Upper lobe of right lung (tissue), 1 donor: Measurements from ENCODE around the gene AGFG1. TPM values are rescaled to one million over a fixed set of nuclear protein-coding genes. Genes with fewer than 3 reads are reported as not detected.

Experiments used
- ATAC-seq: fragments of 200-7000 bp; cut with Tn5 transposase; one replicate; pipeline ENCODE4 v1.9.1; 2020; ENCODE audit warnings: mild to moderate bottlenecking, moderate library complexity
- DNase-seq: peaks from one replicate; pipeline ENCODE4 v3.0.0-alpha.2; 2020
- H3K27ac ChIP-seq: fragments of 200-600 bp; one replicate; pipeline ENCODE4 v1.8.0; 2022
- H3K27me3 ChIP-seq: fragments of 200-600 bp; one replicate; pipeline ENCODE4 v1.8.0; 2022; ENCODE audit warnings: mild to moderate bottlenecking
- H3K36me3 ChIP-seq: fragments of 200-600 bp; one replicate; pipeline ENCODE4 v1.8.0; 2022
- H3K4me1 ChIP-seq: fragments of 200-600 bp; one replicate; pipeline ENCODE4 v1.8.0; 2022
- H3K4me3 ChIP-seq: fragments of 200-600 bp; one replicate; pipeline ENCODE4 v1.8.0; 2022; ENCODE audit warnings: mild to moderate bottlenecking
- H3K9me3 ChIP-seq: fragments of 200-600 bp; one replicate; pipeline ENCODE4 v1.8.0; 2022
- CTCF ChIP-seq: fragments of 200-600 bp; IDR thresholded peaks from one replicate; pipeline ENCODE4 v1.8.0; 2022; ENCODE audit warnings: antibody characterized with exemption
- intact Hi-C: fragments of 100-400 bp; cut with DNase I; formaldehyde crosslinking; loops from one replicate; pipeline ENCODE4 v1.11.0; 2022
- total RNA-seq: library from RNA; stranded (reverse); fragmentation: NEBNext Ultra II Directional; extraction: Animal tissue kit (Norgen Biotek cat#: 25700); gene quantifications from one replicate; pipeline ENCODE4 v1.2.1, GENCODE V29; 2021
- donor health status: DM: no; HTN: yes; CAD: no; lungs with severe emphysema.

AGFG1 gene
- total RNA-seq, 1 donor from 2014 or later, result 92.9 TPM

GRCh38 chr2:227462462-227462951 is 9.4 kb upstream of the AGFG1 start:
- TF ChIP-seq CTCF, result no peak
- DNase-seq, result no peak
- Histone ChIP-seq H3K4me1 (peaks cover 5% of the 10 kb centered on the region), H3K27ac (no peak overlapping the region), H3K36me3 (no peaks in the 10 kb centered on the region), H3K27me3 (no peaks in the 10 kb centered on the region), H3K4me3 (no peak overlapping the region), H3K9me3 (no peaks in the 10 kb centered on the region)
- no peak for ATAC-seq
- intact Hi-C loops, result loop anchor here (10.0 kb wide), 1 partner anchor 48 kb away; no protein-coding TSS in a partner anchor

DNA sequence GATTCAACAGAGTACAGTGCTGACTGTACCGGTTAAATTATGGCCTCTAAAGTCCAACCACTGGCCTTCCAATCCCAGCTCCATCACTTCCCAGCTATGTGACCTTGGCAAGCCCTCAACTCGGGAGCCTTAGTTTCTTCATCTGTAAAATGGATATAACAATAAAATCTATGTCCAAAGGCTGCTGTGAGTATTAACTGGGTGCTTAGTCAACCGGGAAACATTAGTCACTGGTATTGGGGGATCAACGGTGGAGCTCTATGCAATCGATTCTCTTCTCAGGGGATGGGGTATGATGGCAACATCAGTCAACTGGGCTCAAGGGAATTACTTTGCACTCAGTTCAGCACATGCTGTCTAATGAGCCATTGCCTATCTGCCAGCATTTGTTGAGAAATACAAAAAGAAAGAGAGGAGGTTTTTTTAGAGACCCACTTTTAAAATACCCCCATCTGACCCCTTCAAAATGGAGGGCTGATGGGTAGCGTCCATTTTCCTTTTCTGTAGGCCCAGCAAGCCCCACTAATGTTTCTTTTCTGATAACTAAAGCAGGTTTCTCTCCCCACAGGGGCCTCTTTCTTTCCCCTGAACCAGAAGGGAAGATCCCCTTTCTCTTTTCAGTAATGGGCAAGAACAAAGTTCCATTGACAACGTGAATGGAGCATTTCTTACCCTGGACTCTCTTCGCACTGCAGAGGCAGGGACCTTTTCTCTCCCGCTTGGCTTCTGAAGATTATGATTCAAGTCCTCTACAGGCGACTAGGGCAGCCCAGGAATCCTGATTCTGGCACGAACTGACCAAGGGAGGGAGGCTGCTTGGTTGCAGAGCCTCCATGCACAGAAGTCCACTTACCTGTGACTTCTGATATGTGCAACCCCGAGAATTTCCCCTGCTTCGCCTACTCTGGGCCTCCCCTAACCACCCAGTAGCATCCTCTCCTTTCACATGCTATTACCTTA is 8.7 kb upstream of the AGFG1 start:
- H3K27ac ChIP-seq, result no peak overlapping the region
- DNase-seq (no peak), ATAC-seq (no peak)
- H3K9me3 ChIP-seq, result no peaks in the 10 kb centered on the region
- intact Hi-C loops, result loop anchor here (10.0 kb wide), 1 partner anchor 48 kb away; no protein-coding TSS in a partner anchor
- peaks cover 5% of the 10 kb centered on the region for H3K4me1 ChIP-seq
- no peak for TF ChIP-seq CTCF
- no peak overlapping the region for H3K4me3 ChIP-seq
- H3K27me3 ChIP-seq, result no peaks in the 10 kb centered on the region
- H3K36me3 ChIP-seq, result no peaks in the 10 kb centered on the region

DNA sequence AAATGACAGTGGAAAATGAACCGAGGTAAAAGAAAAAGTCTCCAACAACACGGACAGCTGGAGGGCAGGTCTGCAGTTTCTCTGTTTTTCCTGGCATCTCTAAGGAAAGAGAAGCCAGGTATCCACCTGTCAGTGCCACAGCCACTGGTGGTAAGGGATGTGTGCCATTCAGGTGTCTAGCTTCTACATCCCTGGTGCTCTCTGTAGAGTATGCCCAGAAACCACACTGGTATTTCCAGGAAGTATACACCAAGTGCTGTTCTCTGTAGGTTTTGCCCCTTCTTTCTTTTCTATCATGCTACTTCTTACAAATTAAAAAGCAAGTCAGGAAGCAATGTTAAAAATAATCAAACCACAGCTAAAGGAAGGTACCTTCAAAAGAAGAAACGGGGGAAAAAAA is 7.6 kb upstream of the AGFG1 start:
- no peak for ATAC-seq
- Histone ChIP-seq H3K4me3 (no peak overlapping the region), H3K4me1 (peaks cover 5% of the 10 kb centered on the region), H3K36me3 (no peaks in the 10 kb centered on the region), H3K9me3 (no peaks in the 10 kb centered on the region), H3K27me3 (no peaks in the 10 kb centered on the region), H3K27ac (no peak overlapping the region)
- intact Hi-C loops, result loop anchor here (10.0 kb wide), 1 partner anchor 50 kb away; no protein-coding TSS in a partner anchor
- no peak for DNase-seq
- TF ChIP-seq CTCF, result no peak

DNA sequence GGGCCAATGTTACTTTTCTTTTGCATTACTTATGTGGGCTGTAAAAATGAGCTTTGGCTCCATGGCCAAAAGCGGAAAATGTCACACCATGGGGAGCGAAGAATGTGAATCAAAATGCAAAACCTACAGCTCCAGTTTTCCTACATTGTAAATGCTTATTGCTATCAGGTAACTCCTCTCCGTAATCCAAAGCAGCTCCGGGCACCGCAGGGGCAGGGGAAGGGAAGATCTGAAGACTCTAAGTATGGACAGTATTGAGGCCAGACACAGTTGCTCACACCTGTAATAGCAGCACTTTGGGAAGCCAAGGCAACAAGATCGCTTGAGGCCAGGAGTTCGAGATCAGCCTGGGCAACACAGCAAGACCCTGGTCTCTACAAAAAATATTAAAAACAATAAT is 7.1 kb upstream of the AGFG1 start:
- ATAC-seq, result no peak
- intact Hi-C loops, result loop anchor here (10.0 kb wide), 1 partner anchor 50 kb away; no protein-coding TSS in a partner anchor
- H3K36me3 ChIP-seq, result no peaks in the 10 kb centered on the region
- no peaks in the 10 kb centered on the region for H3K9me3 ChIP-seq
- H3K4me1 ChIP-seq, result peaks cover 5% of the 10 kb centered on the region
- DNase-seq, result no peak
- H3K4me3 ChIP-seq, result no peak overlapping the region
- H3K27me3 ChIP-seq, result no peaks in the 10 kb centered on the region
- no peak overlapping the region for H3K27ac ChIP-seq
- TF ChIP-seq CTCF, result no peak

- no peak for TF ChIP-seq CTCF
Measured at GRCh38 chr2:227466887-227467600, 4.9 kb upstream of the AGFG1 start.

More at GRCh38 chr2:227466887-227467600, 4.9 kb upstream of the AGFG1 start:
- Histone ChIP-seq H3K27ac (peak overlapping the region; percentile 48), H3K4me3 (no peak overlapping the region), H3K36me3 (no peaks in the 10 kb centered on the region), H3K9me3 (no peaks in the 10 kb centered on the region), H3K27me3 (no peaks in the 10 kb centered on the region), H3K4me1 (no peaks in the 10 kb centered on the region)
- DNase-seq (no peak), ATAC-seq (no peak)
- intact Hi-C loops, result loop anchor here (10.0 kb wide), 1 partner anchor 52 kb away; no protein-coding TSS in a partner anchor
